ENCODE results near the gene MAGOHB. TPM values are rescaled to one million over a fixed set of nuclear protein-coding genes. Genes with fewer than 3 reads are reported as not detected.
A peak's percentile ranks its signal among the peaks of the same experiment; 100 is the strongest.
"Not testable (repeated sequence)": the region's sequence is repeated elsewhere in the genome, so short reads cannot be mapped to it uniquely, and the experiment has no call there.

MAGOHB gene
- total RNA-seq, 4 donors from 2014 or later: 10.2 to 29.7 (median 11.8) TPM

DNA sequence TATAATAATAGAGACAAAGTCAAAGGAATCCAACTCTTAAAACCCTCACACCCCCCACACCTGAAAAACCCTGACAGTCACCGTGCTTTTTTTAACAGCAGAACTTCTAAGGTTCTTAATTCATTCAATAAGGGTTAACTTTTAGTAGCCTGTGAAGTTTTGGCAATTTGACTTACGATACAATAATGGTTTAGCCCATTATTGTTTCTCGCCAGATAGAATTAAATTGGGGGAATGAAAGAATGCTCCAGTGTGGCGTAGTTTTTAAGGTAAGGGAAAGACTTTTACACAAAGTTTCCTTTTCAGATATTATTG lies 604 bp upstream of the MAGOHB start:
- Histone ChIP-seq H3K27me3 (no peaks in the 10 kb centered on the region), H3K36me3 (peaks cover 0 to 13% of the 10 kb centered on the region in 2 donors), H3K9me3 (no peaks in the 10 kb centered on the region), H3K4me1 (peaks cover 2 to 24% (median 7%) of the 10 kb centered on the region in 3 donors), H3K27ac (peak overlapping the region; percentile 81 to 90 (median 88)), H3K4me3 (peak overlapping the region; percentile 59 to 85)
- ATAC-seq: peak; percentile 32
- 21 to 30% methylated on average over 4 of the region's 4 CpGs for WGBS, 2 donors (ENCODE audit: low coverage in 1 of 2)
- TF ChIP-seq EP300 (IDR thresholded peaks at IDR 0.05) (no peak), POLR2AphosphoS5 (IDR thresholded peaks at IDR 0.05) (no peak), CTCF (IDR thresholded peaks at IDR 0.05) (no peak), POLR2A (IDR thresholded peaks at IDR 0.05) (no peak)

DNA sequence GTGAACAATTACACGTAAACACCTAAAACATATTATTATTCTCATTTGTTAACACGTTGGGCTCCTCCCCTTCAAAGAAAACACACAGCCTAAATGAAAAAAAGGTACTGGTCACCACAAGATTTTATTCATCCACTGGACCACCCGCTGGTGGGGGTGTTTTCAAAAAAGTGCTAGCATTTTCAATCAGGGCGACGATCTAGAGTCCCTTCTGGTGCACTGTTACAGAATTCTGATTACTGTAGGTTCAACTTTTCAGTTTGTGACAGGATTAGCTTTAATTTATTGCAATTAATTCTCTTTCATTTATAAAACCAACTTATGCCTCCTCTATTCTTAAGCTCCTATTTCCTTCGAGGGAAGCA lies 443 bp downstream of the MAGOHB start:
- H3K36me3 ChIP-seq: peaks cover 0 to 20% of the 10 kb centered on the region in 2 donors
- 0% methylated on average over 6 of the region's 6 CpGs; no CpG with 5 or more reads in 1 of the 2 donors for WGBS, 2 donors (ENCODE audit: low coverage in 1 of 2)
- H3K27ac ChIP-seq: peak overlapping the region; percentile 81 to 90 (median 88)
- peak overlapping the region; percentile 59 to 85 for H3K4me3 ChIP-seq
- H3K4me1 ChIP-seq: peaks cover 2 to 24% (median 7%) of the 10 kb centered on the region in 3 donors
- TF ChIP-seq CTCF (IDR thresholded peaks at IDR 0.05): no peak
- TF ChIP-seq POLR2A (IDR thresholded peaks at IDR 0.05): no peak
- TF ChIP-seq EP300 (IDR thresholded peaks at IDR 0.05): no peak
- TF ChIP-seq POLR2AphosphoS5 (IDR thresholded peaks at IDR 0.05): no peak
- H3K9me3 ChIP-seq: no peaks in the 10 kb centered on the region
- no peaks in the 10 kb centered on the region for H3K27me3 ChIP-seq
- no peak for ATAC-seq

DNA sequence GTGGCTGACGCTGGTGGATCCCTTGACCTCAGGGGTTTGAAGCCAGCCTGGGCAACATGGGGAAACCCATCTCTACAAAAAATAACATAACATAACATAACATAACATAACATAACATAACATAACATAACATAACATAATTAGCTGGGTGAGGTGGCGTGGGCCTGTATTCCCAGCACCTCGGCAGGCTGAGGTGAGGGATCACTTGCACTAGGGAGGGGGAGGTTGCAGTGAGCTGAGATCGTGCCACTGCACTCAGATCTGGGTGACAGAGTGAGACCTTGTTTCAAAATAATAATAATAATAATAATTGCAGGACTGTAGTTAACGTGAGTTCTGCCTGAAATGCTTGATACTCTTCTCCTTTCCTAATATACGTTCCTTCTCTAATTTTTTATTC lies 1.3 kb downstream of the MAGOHB start:
- WGBS, 2 donors (ENCODE audit: low coverage in 1 of 2): 53 to 62% methylated on average over 5 to 6 of the region's 6 CpGs
- Histone ChIP-seq H3K4me1 (peaks cover 2 to 24% (median 7%) of the 10 kb centered on the region in 3 donors), H3K27me3 (no peaks in the 10 kb centered on the region), H3K4me3 (peak overlapping the region in 1 of 2 donors; percentile 59), H3K36me3 (peaks cover 0 to 29% of the 10 kb centered on the region in 2 donors), H3K9me3 (no peaks in the 10 kb centered on the region), H3K27ac (peak overlapping the region in 1 of 4 donors; percentile 81)
- TF ChIP-seq CTCF (IDR thresholded peaks at IDR 0.05): no peak
- no peak for TF ChIP-seq POLR2A (IDR thresholded peaks at IDR 0.05)
- TF ChIP-seq POLR2AphosphoS5 (IDR thresholded peaks at IDR 0.05): no peak
- TF ChIP-seq EP300 (IDR thresholded peaks at IDR 0.05): no peak
- no peak for ATAC-seq

DNA sequence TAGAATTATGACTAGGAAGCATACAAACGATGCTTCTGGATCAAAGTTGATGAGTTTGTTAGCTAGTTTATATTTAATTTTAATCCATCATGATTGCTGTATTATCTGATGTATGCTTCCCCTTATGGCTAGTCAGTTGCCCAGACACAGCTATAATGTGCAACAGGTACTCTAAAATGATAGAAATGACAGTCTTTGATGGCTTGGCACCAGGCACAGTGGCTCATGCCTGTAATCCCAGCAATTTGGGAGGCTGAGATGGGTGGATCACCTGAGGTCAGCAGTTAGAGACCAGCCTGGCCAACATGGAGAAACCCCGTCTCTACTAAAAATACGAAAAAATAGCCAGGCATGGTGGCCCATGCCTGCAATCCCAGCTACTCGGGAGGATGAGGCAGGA lies 2.2 kb downstream of the MAGOHB start:
- not testable (repeated sequence) for ATAC-seq

DNA sequence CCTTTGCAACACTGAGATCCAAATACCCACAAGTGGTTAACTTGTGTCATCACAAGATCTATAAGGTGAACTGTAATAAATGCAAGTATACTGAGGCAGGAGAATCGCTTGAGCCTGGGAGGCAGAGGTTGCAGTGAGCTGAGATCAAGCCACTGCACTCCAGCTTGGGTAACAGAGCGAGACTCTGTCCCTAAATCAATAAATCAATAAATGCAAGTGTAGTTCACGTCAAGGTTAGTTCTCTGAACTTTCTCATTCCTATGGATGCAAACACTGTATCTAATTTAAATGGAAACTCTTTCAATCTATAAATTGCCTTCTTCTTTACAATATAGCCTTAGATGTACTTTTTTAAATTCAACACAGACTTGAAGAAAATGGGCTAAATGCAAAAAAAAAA lies 3.2 kb downstream of the MAGOHB start:
- H3K9me3 ChIP-seq: no peaks in the 10 kb centered on the region
- H3K36me3 ChIP-seq: peaks cover 0 to 47% of the 10 kb centered on the region in 2 donors
- no peak for ATAC-seq
- no peak overlapping the region for H3K4me3 ChIP-seq
- H3K27ac ChIP-seq: no peak overlapping the region
- no peak for TF ChIP-seq POLR2A (IDR thresholded peaks at IDR 0.05)
- no peak for TF ChIP-seq EP300 (IDR thresholded peaks at IDR 0.05)
- TF ChIP-seq CTCF (IDR thresholded peaks at IDR 0.05): no peak
- TF ChIP-seq POLR2AphosphoS5 (IDR thresholded peaks at IDR 0.05): no peak
- H3K4me1 ChIP-seq: peaks cover 2 to 24% (median 7%) of the 10 kb centered on the region in 3 donors
- H3K27me3 ChIP-seq: no peaks in the 10 kb centered on the region
- WGBS, 2 donors (ENCODE audit: low coverage in 1 of 2): 88 to 94% methylated on average over 3 of the region's 3 CpGs

More for the DNA sequence above, 2.2 kb downstream of the MAGOHB start:
- H3K9me3 ChIP-seq, H3K27me3 ChIP-seq, H3K4me3 ChIP-seq, H3K27ac ChIP-seq: not testable (repeated sequence)
- H3K36me3 ChIP-seq: peaks cover 0 to 37% of the 10 kb centered on the region in 2 donors
- H3K4me1 ChIP-seq: peaks cover 2 to 24% (median 7%) of the 10 kb centered on the region in 3 donors
- WGBS, 2 donors (ENCODE audit: low coverage in 1 of 2): 67 to 79% methylated on average over 1 to 3 of the region's 4 CpGs

Data from gastroesophageal sphincter (tissue), 4 donors.